Hepatocyte (in vitro differentiated cells): ENCODE results near the gene PDXP.

Experiments used
- EZH2 ChIP-seq: fragments of 200-600 bp; sonication (generic); IDR thresholded peaks from 2 replicates; pipeline ENCODE4 v1.6.1; 2016; ENCODE audit warnings: antibody characterized with exemption, mild to moderate bottlenecking, borderline replicate concordance
- EZH2phosphoT487 ChIP-seq: fragments of 200-600 bp; sonication (generic); IDR thresholded peaks from one replicate; pipeline ENCODE4 v1.6.1; 2018; ENCODE audit warnings: antibody characterized with exemption, mild to moderate bottlenecking, low read depth, moderate library complexity; ENCODE audit not compliant: unreplicated experiment, severe bottlenecking
- TF ChIP-seq, protein P1 (sequence below): fragments of 200-600 bp; sonication (generic); IDR thresholded peaks from 2 replicates; pipeline ENCODE4 v1.5.1; 2016; ENCODE audit warnings: antibody characterized with exemption, mild to moderate bottlenecking; ENCODE audit not compliant: poor library complexity

DNA sequence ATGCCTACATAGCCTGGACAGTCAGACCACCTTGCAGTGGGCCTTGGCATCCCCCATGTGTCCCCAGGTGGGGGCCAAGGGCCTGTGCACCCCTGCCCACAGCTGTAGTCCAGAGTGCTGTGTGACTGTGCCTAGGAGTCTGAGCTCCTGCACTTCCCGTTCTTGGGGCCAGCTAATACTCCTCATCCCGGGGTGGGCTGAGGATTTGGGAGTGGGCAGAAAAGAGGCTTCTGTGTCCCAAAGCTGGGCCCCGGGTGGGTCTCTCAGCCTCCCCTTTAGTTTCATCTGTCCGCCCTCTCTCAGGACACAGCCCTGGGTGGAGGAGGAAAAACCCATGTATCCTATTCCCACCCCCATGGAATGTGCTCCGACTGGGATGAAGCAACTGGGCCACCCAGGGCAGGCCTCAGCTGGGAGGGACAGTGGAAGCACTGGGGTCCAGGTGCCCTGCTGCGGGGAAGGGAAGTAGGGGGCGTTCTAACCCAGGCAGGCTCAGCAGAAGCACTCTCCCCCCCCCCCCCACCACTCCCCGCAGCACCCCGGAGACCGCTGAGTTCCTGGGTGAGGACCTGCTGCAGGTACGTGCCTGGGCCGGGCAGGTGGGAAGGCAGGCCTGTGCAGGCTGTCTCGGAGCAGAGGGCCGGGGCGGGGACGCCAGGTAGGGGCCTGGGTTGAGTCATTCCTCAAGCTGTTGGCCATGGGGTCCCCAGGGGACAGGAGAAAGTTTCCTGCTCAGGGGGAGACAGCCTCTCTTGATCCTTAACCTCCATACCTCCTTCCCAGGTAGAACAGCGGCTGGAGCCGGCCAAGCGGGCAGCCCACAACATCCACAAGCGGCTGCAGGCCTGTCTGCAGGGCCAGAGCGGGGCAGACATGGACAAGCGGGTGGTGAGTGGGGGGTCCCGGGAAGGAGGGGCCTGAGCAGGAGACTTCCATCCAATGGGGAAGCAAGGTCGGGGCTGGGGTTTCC is 17.6 kb upstream of the PDXP start:
- TF ChIP-seq, protein P1, sequence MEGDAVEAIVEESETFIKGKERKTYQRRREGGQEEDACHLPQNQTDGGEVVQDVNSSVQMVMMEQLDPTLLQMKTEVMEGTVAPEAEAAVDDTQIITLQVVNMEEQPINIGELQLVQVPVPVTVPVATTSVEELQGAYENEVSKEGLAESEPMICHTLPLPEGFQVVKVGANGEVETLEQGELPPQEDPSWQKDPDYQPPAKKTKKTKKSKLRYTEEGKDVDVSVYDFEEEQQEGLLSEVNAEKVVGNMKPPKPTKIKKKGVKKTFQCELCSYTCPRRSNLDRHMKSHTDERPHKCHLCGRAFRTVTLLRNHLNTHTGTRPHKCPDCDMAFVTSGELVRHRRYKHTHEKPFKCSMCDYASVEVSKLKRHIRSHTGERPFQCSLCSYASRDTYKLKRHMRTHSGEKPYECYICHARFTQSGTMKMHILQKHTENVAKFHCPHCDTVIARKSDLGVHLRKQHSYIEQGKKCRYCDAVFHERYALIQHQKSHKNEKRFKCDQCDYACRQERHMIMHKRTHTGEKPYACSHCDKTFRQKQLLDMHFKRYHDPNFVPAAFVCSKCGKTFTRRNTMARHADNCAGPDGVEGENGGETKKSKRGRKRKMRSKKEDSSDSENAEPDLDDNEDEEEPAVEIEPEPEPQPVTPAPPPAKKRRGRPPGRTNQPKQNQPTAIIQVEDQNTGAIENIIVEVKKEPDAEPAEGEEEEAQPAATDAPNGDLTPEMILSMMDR, result no peak
- TF ChIP-seq EZH2 (no peak), EZH2phosphoT487 (no peak)
